Heart right ventricle (tissue), 16 donors: ENCODE measurements around the gene HBP1. TPM values are rescaled to one million over a fixed set of nuclear protein-coding genes. Genes with fewer than 3 reads are reported as not detected.
A peak's percentile ranks its signal among the peaks of the same experiment; 100 is the strongest.

Source experiments
- ATAC-seq, 8 donors: fragments of 200-7000 bp; cut with Tn5 transposase; one replicate each; pipeline ENCODE4 v1.9.1; 2020; ENCODE audit warnings: mild to moderate bottlenecking in 8 of 8, moderate library complexity in 8 of 8, moderate number of reproducible peaks in 1 of 8
- DNase-seq, 2 donors: peaks; one replicate each; pipeline ENCODE4 v3.0.0-alpha.2; 2020
- H3K27ac ChIP-seq, 10 donors: fragments of 200-600 bp; sonication (generic) in 2 of 10; one replicate each; pipeline versions ENCODE4 v1.5.0 to v1.8.0; 2020 to 2022; ENCODE audit warnings: mild to moderate bottlenecking in 3 of 10
- H3K27me3 ChIP-seq, 7 donors: fragments of 200-600 bp; one replicate each; pipeline ENCODE4 v1.8.0; 2021 to 2022; ENCODE audit warnings: mild to moderate bottlenecking in 2 of 7
- H3K36me3 ChIP-seq, 9 donors: fragments of 200-600 bp; sonication (generic) in 1 of 9; one replicate each; pipeline versions ENCODE4 v1.5.0 to v1.8.0; 2020 to 2022; ENCODE audit warnings: mild to moderate bottlenecking in 2 of 9
- H3K4me1 ChIP-seq, 9 donors: fragments of 200-600 bp; sonication (generic) in 1 of 9; one replicate each; pipeline versions ENCODE4 v1.5.0 to v1.8.0; 2020 to 2022; ENCODE audit warnings: mild to moderate bottlenecking in 4 of 9
- H3K4me3 ChIP-seq, 10 donors: fragments of 200-600 bp; sonication (generic) in 2 of 10; one replicate each; pipeline versions ENCODE4 v1.5.0 to v1.8.0; 2020 to 2022; ENCODE audit warnings: mild to moderate bottlenecking in 7 of 10, moderate library complexity in 2 of 10
- H3K9me3 ChIP-seq, 11 donors: fragments of 200-600 bp in 10 of 11; sonication (generic) in 2 of 11; one replicate each; pipeline versions ENCODE4 v1.5.0 to v1.8.0; 2013 to 2022; ENCODE audit warnings: mild to moderate bottlenecking in 2 of 11, control low read depth in 1 of 11, moderate library complexity in 1 of 11
- CTCF ChIP-seq, 9 donors: fragments of 200-600 bp; sonication (generic) in 2 of 9; IDR thresholded peaks; one replicate each; pipeline versions ENCODE4 v1.5.0 to v1.8.0; 2021 to 2022; ENCODE audit warnings: antibody characterized with exemption in 9 of 9, mild to moderate bottlenecking in 5 of 9, moderate library complexity in 1 of 9
- WGBS, 2 donors: extraction: QIAGEN DNeasy Blood & Tissue Kit; methylation state at CpG; one replicate each; pipeline ENCODE4 v1.1.7; 2013; ENCODE audit warnings: inconsistent platforms in 1 of 2; 5-methylcytosine and 5-hydroxymethylcytosine counted together
- intact Hi-C, 10 donors: fragments of 100-400 bp; cut with DNase I; formaldehyde crosslinking; loops; one replicate each; pipeline versions ENCODE4 v1.11.1 to v1.14.2; 2022
- polyA plus RNA-seq, 2 donors: library from polyadenylated mRNA; stranded (reverse); fragments of 200-250 nt; gene quantifications; one replicate each; pipeline ENCODE4 v1.2.3, GENCODE V29; 2013
- total RNA-seq, 10 donors: library from RNA; stranded (reverse); fragmentation: NEBNext Ultra II Directional in 3 of 10; extraction: Animal tissue kit (Norgen Biotek cat#: 25700) in 3 of 10; gene quantifications; one replicate each; pipeline versions ENCODE4 v1.2.1 to v1.2.4, GENCODE V29; 2021 to 2023
- donor health status: Arrhythmogenic right ventricular cardiomyopathy.
- donor health status: ischemic (EF 13 %, LVEDD 7.1; RV severe dilation, severe dysfunction).
- donor health status: healthy with polysubstance abuse.
- donor health status: DM: no; HTN: yes; CAD: no.
- donor health status: DM: no; HTN: no; CAD: no.
- donor health status: ischemic (EF 25% LVEDD 6.9; RV normal size, moderate dysfunction).
- donor health status: ischemic (EF 25% LVEDD 5.7; RV mildly dilated, moderate dysfunction).
- donor health status: healthy.
- donor health status: DM: yes; HTN: yes; CAD: no.
- donor health status: Ischemic cardiomyopathy.
- donor health status: ischemic (EF 35%, LVEDD 5.7; RV mildly dilated, moderate dysfunction).
- donor health status: nonischemic (EF 11% LVEDD 7.7; RV severe dilation, severe dysfunction).
- donor health status: DM: yes; HTN: yes; CAD: no.
- donor health status: PGD.
- donor health status: ischemic (EF 29% LVEDD 5.4; RV normal size, mild dysfunction).
- donor health status: nonischemic (EF 23%, LVEDD 6.1; RV moderate dilation, normal function).

HBP1 gene
- total and polyA plus RNA-seq, 12 donors = 21.4 to 80.3 (median 60.3) TPM

GRCh38 chr7:107206136-107206535, 37.3 kb downstream of the HBP1 start:
- Histone ChIP-seq H3K36me3 (peaks cover 0 to 94% (median 27%) of the 10 kb centered on the region in 9 donors), H3K9me3 (no peaks in the 10 kb centered on the region), H3K27ac (peak overlapping the region in 5 of 10 donors; percentile 8 to 81 (median 77)), H3K4me3 (no peak overlapping the region), H3K27me3 (no peaks in the 10 kb centered on the region), H3K4me1 (peaks cover 7 to 43% (median 19%) of the 10 kb centered on the region in 9 donors)
- no peak for DNase-seq
- no peak for ATAC-seq
- intact Hi-C loops = loop anchor here in 7 of 10 donors (10.0 kb wide), 5 partner anchors 249 to 669 kb away; partner anchors contain the start of gene BCAP29 (in 1 of the 7)
- WGBS, 2 donors = 93 to 96% methylated on average over 6 of the region's 6 CpGs
- TF ChIP-seq CTCF (IDR thresholded peaks at IDR 0.05) = no peak

GRCh38 chr7:107206706-107207105, 37.9 kb downstream of the HBP1 start:
- no peak for ATAC-seq
- H3K4me1 ChIP-seq = peaks cover 7 to 43% (median 19%) of the 10 kb centered on the region in 9 donors
- WGBS, 2 donors = 75 to 78% methylated on average over 3 of the region's 3 CpGs
- no peaks in the 10 kb centered on the region for H3K9me3 ChIP-seq
- peak overlapping the region in 5 of 10 donors; percentile 65 to 81 (median 77) for H3K27ac ChIP-seq
- H3K4me3 ChIP-seq = no peak overlapping the region
- intact Hi-C loops = loop anchor here in 7 of 10 donors (10.0 kb wide), 5 partner anchors 248 to 668 kb away; partner anchors contain the start of gene BCAP29 (in 1 of the 7)
- H3K27me3 ChIP-seq = no peaks in the 10 kb centered on the region
- H3K36me3 ChIP-seq = peaks cover 0 to 89% (median 21%) of the 10 kb centered on the region in 9 donors
- TF ChIP-seq CTCF (IDR thresholded peaks at IDR 0.05) = no peak
- DNase-seq = no peak

GRCh38 chr7:107207459-107207858, 38.7 kb downstream of the HBP1 start:
- peaks cover 0 to 81% (median 17%) of the 10 kb centered on the region in 9 donors for H3K36me3 ChIP-seq
- ATAC-seq = no peak
- 91 to 94% methylated on average over 5 of the region's 5 CpGs for WGBS, 2 donors
- TF ChIP-seq CTCF (IDR thresholded peaks at IDR 0.05) = no peak
- peaks cover 7 to 38% (median 18%) of the 10 kb centered on the region in 9 donors for H3K4me1 ChIP-seq
- no peaks in the 10 kb centered on the region for H3K9me3 ChIP-seq
- peak overlapping the region in 9 of 10 donors; percentile 18 to 81 (median 69) for H3K27ac ChIP-seq
- H3K27me3 ChIP-seq = no peaks in the 10 kb centered on the region
- no peak overlapping the region for H3K4me3 ChIP-seq
- no peak for DNase-seq
- intact Hi-C loops = loop anchor here in 7 of 10 donors (10.0 kb wide), 5 partner anchors 247 to 667 kb away; partner anchors contain the start of gene BCAP29 (in 1 of the 7)

- intact Hi-C loops = loop anchor here in 7 of 10 donors (10.0 kb wide), 5 partner anchors 247 to 667 kb away; partner anchors contain the start of gene BCAP29 (in 1 of the 7)
- WGBS, 2 donors = 34 to 47% methylated on average over 3 of the region's 3 CpGs
- H3K36me3 ChIP-seq = peaks cover 0 to 75% (median 17%) of the 10 kb centered on the region in 9 donors
Observed at GRCh38 chr7:107208024-107208521, 39.3 kb downstream of the HBP1 start.

More at GRCh38 chr7:107208024-107208521, 39.3 kb downstream of the HBP1 start:
- no peak for DNase-seq
- Histone ChIP-seq H3K9me3 (no peaks in the 10 kb centered on the region), H3K27ac (peak overlapping the region; percentile 8 to 81 (median 68)), H3K4me3 (no peak overlapping the region), H3K4me1 (peaks cover 7 to 35% (median 18%) of the 10 kb centered on the region in 9 donors), H3K27me3 (no peaks in the 10 kb centered on the region)
- peak; percentile 13 to 80 (median 58) for ATAC-seq
- no peak for TF ChIP-seq CTCF (IDR thresholded peaks at IDR 0.05)
